HG03280 (cell line): Measurements from ENCODE around the gene HBB.

Source experiments
- ATAC-seq: cut with Tn5 transposase; IDR thresholded peaks from one replicate; pipeline ENCODE4 v1.9.1; 2021; ENCODE audit warnings: mild to moderate bottlenecking, moderate library complexity; ENCODE audit not compliant: unreplicated experiment

Gene HBB

DNA sequence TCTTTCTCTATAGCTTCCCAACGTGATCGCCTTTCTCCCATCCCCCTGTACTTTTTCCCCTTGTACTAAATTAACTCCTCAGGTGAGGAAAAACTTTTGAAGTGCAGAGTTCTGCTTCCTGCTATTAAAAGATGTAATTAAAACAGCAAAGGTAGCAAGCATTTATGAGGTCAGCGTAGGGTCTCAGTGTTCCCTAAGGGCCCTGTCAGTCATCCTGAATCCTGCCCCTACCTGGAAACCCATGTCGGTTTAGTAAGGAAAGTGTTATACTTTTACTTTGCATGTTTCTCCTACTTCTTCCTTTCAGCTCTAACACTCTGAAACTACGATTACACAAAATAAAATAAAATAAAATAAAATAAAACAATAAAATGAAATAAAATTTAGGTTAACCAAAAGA is 1.3 kb upstream of the HBB start:
- no peak for ATAC-seq

DNA sequence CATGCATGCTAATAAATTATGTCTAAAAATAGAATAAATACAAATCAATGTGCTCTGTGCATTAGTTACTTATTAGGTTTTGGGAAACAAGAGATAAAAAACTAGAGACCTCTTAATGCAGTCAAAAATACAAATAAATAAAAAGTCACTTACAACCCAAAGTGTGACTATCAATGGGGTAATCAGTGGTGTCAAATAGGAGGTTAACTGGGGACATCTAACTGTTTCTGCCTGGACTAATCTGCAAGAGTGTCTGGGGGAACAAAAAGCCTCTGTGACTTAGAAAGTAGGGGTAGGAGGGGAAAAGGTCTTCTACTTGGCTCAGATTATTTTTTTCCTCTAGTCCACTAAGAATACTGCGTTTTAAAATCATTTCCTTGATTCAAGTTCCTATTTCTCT is 810 bp upstream of the HBB start:
- no peak for ATAC-seq

- no peak for ATAC-seq
Observed at GRCh38 chr11:5225480-5225871, 1.4 kb downstream of the HBB start.

DNA sequence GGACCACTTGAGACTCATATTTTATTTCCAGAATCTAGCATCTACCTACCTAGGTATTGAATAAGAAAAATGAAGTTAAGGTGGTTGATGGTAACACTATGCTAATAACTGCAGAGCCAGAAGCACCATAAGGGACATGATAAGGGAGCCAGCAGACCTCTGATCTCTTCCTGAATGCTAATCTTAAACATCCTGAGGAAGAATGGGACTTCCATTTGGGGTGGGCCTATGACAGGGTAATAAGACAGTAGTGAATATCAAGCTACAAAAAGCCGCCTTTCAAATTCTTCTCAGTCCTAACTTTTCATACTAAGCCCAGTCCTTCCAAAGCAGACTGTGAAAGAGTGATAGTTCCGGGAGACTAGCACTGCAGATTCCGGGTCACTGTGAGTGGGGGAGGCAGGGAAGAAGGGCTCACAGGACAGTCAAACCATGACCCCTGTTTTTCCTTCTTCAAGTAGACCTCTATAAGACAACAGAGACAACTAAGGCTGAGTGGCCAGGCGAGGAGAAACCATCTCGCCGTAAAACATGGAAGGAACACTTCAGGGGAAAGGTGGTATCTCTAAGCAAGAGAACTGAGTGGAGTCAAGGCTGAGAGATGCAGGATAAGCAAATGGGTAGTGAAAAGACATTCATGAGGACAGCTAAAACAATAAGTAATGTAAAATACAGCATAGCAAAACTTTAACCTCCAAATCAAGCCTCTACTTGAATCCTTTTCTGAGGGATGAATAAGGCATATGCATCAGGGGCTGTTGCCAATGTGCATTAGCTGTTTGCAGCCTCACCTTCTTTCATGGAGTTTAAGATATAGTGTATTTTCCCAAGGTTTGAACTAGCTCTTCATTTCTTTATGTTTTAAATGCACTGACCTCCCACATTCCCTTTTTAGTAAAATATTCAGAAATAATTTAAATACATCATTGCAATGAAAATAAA is 2.1 kb downstream of the HBB start:
- ATAC-seq: no peak

- no peak for ATAC-seq
Observed at GRCh38 chr11:5223686-5224085, 3.2 kb downstream of the HBB start.

DNA sequence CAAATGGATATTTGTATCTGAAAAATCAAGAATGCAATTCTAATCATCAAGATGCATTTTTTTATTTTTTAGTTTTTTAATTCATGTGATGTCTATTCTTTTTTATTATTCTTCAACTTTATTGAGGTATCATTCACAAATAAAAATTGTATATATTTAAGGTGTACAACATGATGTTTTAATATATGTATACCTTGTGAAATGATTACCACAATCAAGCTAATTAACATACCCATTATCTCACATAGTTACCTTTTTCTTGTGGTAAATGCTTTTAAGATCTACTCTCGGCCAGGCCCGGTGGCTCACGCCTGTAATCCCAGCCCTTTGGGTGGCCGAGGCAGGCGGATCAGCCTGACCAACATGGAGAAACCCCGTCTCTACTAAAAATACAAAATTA is 3.7 kb downstream of the HBB start:
- no peak for ATAC-seq

GRCh38 chr11:5210376-5210885 is 16.4 kb downstream of the HBB start:
- ATAC-seq: no peak

DNA sequence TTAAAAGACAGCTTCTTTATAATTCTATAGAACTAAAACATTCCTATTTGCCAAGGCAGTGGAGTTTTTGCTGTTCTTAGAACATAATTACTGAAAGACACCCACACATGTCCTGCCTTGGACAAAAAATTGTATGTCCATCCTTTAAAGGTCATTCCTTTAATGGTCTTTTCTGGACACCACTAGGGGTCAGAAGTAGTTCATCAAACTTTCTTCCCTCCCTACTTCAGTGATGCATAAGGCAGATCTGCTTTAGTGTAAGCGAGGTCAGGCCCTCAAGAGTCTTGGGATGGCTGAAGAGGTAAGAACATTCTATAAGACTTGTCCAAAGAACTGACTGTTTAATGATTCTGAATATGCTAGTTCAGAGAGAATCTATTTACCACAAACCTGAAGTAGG is 22.1 kb downstream of the HBB start:
- ATAC-seq: no peak

- ATAC-seq: no peak
Observed at GRCh38 chr11:5203366-5203765, 23.5 kb downstream of the HBB start.

DNA sequence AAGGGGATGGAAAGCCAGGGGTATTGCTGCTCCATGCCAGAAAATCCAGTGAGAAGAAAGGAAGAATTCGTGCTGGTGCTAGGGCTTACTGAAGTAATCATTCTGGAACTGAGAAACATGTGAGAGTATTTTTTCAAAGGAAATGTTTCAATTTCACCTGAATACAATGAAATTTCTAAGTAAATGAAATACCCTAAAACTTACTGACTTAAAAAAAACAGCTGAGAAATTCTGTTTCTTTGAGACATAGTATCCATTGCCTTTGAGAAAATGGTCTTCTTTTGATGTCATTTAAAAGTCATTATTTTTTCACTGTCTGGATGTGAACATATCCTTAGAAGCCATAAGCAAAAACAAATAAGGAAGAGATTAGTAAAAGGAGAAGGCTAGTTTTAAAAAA is 26.3 kb downstream of the HBB start, which contains the start of gene OR51V1:
TSS of gene OR51V1 (minus strand) at position 101 of the 400 bp plus-strand sequence. CDS start at position 101, 0 bp downstream.
- no peak for ATAC-seq

GRCh38 chr11:5198285-5198684 is 28.6 kb downstream of the HBB start:
- ATAC-seq: no peak

GRCh38 chr11:5197536-5197935 is 29.3 kb downstream of the HBB start:
- no peak for ATAC-seq

GRCh38 chr11:5196731-5197130 is 30.1 kb downstream of the HBB start:
- no peak for ATAC-seq

DNA sequence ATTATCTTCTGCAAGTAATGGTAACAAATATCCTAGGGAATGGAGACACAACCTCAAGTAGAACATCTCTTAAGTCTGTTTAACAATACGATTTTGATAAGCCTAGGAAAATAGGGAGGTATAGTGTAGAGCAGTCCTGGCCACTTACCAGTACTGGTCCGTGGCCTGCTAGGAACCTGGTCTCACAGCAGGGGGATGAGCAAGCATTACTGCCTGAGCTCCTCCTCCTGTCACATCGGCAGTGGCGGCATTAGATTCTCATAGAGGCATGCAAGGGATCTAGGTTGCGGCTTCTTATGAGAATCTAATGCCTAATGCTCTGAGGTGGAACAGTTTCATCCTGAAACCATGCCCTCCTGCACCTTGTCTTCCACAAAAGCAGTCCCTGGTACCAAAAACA is 30.8 kb downstream of the HBB start:
- ATAC-seq: no peak

DNA sequence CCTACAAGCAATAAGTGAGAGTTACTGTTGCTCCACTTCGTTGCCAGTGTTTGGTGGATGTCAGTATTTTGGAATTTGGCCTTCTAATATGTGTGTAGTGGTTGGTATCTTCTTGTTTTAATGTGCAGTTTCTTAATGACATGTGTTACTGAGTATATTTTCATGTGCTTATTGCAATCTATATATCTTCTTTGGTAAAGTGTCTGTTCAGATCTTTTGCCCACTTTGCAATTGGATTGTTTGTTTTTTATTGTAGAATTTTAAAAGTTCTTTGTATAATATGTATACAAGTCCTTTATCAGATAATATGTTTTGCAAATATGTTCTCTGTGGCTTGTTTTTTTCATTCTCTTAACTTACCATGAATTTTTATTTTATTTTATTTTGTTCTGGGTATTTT is 34.1 kb downstream of the HBB start:
- no peak for ATAC-seq

- no peak for ATAC-seq
Observed at GRCh38 chr11:5188201-5188600, 38.7 kb downstream of the HBB start.

DNA sequence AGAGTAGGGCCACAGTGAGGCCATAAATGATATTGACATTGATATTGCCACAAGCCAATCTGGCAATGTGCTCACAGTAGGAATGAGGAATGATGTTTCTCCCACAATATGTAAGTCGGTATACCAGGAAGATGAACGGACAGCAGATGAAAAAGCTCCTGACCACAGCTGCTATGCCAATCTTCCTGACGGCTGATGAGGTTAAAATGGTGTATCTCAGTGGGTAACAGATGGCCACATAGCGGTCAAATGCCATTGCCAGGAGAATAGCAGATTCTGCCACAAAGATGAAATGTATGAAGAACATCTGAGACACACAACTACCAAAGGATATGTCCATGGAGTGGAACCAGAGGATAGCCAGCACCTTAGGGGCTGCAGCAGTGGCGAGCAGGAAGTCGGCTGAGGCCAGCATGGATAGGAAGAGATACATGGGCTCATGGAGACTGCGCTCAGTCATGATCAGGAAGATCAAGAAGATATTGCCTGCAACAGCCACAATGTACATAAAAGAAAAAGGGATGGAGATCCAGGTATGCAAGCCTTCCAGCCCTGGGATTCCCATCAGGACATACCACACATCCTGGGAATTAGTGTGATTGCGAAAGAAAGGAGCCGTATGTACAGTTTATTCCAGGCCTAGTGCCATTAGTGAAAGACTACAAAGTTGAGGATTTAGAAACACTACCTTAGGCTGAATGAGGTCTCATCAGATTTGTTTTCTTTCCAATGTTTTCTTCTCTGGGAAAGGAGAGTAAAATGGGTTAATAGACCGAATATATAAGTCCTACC is 48.6 kb downstream of the HBB start:
- no peak for ATAC-seq
